HEK293T (cell line): ENCODE results near the gene NACC2.

Source experiments
- CTCF ChIA-PET: fragments of 350-600 bp; formaldehyde crosslinking; extraction: SDS; loops from one replicate; lab custom pipeline; 2021; ENCODE audit warnings: antibody characterized with exemption, inconsistent platforms; lab: Yijun Ruan, JAX
- POLR2A ChIA-PET: fragments of 350-600 bp; formaldehyde crosslinking; extraction: SDS; loops from one replicate; lab custom pipeline; 2020; ENCODE audit warnings: antibody characterized with exemption, inconsistent platforms; lab: Yijun Ruan, JAX
- DNase-seq: peaks from one replicate; pipeline ENCODE4 v3.0.0; 2012; ENCODE audit warnings: mixed read lengths; ENCODE audit errors: extremely low spot score
- ARNT ChIP-seq: fragments of 450-650 bp; IDR thresholded peaks from 2 replicates; pipeline ENCODE4 v1.6.1; 2017; ENCODE audit warnings: mild to moderate bottlenecking
- BHLHE40 ChIP-seq: fragments of 450-650 bp; IDR thresholded peaks from 2 replicates; pipeline ENCODE4 v1.6.1; 2016; ENCODE audit warnings: mild to moderate bottlenecking, moderate library complexity, borderline replicate concordance
- CTBP1 ChIP-seq: fragments of 450-650 bp; IDR thresholded peaks from 2 replicates; pipeline ENCODE4 v1.6.1; 2016; ENCODE audit warnings: borderline replicate concordance
- ELF4 ChIP-seq: fragments of 450-650 bp; IDR thresholded peaks from 2 replicates; pipeline ENCODE4 v1.6.1; 2017; ENCODE audit warnings: antibody characterized with exemption
- FOXA1 ChIP-seq: fragments of 450-650 bp; IDR thresholded peaks from 2 replicates; pipeline ENCODE4 v1.6.1; 2016; ENCODE audit warnings: mild to moderate bottlenecking
- FOXK2 ChIP-seq: fragments of 450-650 bp; IDR thresholded peaks from 2 replicates; pipeline ENCODE4 v1.6.1; 2016; ENCODE audit warnings: mild to moderate bottlenecking
- FOXM1 ChIP-seq: fragments of 450-650 bp; IDR thresholded peaks from 2 replicates; pipeline ENCODE4 v1.6.1; 2017; ENCODE audit warnings: mild to moderate bottlenecking, borderline replicate concordance
- HDGF ChIP-seq: fragments of 450-650 bp; IDR thresholded peaks from 2 replicates; pipeline ENCODE4 v1.6.1; 2017; ENCODE audit warnings: antibody characterized with exemption, borderline replicate concordance
- L3MBTL2 ChIP-seq: fragments of 450-650 bp; conservative IDR thresholded peaks from 2 replicates; pipeline ENCODE4 v1.6.1; 2016; ENCODE audit warnings: mild to moderate bottlenecking
- LEF1 ChIP-seq: fragments of 450-650 bp; IDR thresholded peaks from 2 replicates; pipeline ENCODE4 v1.6.1; 2017; ENCODE audit warnings: mild to moderate bottlenecking, borderline replicate concordance
- NFRKB ChIP-seq: fragments of 450-650 bp; IDR thresholded peaks from 2 replicates; pipeline ENCODE4 v1.6.1; 2016; ENCODE audit warnings: mild to moderate bottlenecking, moderate library complexity
- PKNOX1 ChIP-seq: fragments of 450-650 bp; IDR thresholded peaks from 2 replicates; pipeline ENCODE4 v1.6.1; 2016
- SP1 ChIP-seq: fragments of 450-650 bp; IDR thresholded peaks from 2 replicates; pipeline ENCODE4 v1.6.1; 2017
- SUZ12 ChIP-seq: fragments of 450-650 bp; IDR thresholded peaks from 2 replicates; pipeline ENCODE4 v1.6.1; 2016; ENCODE audit warnings: mild to moderate bottlenecking
- TARDBP ChIP-seq: fragments of 450-650 bp; IDR thresholded peaks from 2 replicates; pipeline ENCODE4 v1.6.1; 2016
- ZNF384 ChIP-seq: fragments of 450-650 bp; IDR thresholded peaks from 2 replicates; pipeline ENCODE4 v1.6.1; 2016

Gene NACC2

GRCh38 chr9:136079211-136079915, 15.7 kb downstream of the NACC2 start:
- TF ChIP-seq ARNT (no peak), L3MBTL2 (no peak), HDGF (no peak), ELF4 (no peak), NFRKB (no peak), TARDBP (no peak), SUZ12 (no peak), FOXK2 (no peak), PKNOX1 (no peak), LEF1 (no peak)
- DNase-seq = no peak
- CTCF ChIA-PET = interaction anchor here (1.3 kb wide), 1 partner anchor 11 kb away, joined by 4 read pairs; no protein-coding TSS in a partner anchor
- POLR2A ChIA-PET = interaction anchor here (1.4 kb wide), 1 partner anchor 16 kb away, joined by 3 read pairs; the partner anchor contains the start of gene NACC2

GRCh38 chr9:136078498-136079011, 16.5 kb downstream of the NACC2 start:
- no peak for TF ChIP-seq SUZ12
- no peak for TF ChIP-seq PKNOX1
- no peak for TF ChIP-seq ARNT
- no peak for DNase-seq
- POLR2A ChIA-PET = interaction anchor here (1.4 kb wide), 1 partner anchor 17 kb away, joined by 3 read pairs; the partner anchor contains the start of gene NACC2
- CTCF ChIA-PET = no interaction called here

- ChIA-PET POLR2A (no interaction called here), CTCF (no interaction called here)
- TF ChIP-seq NFRKB (no peak), FOXK2 (no peak), PKNOX1 (no peak), ARNT (no peak)
- no peak for DNase-seq
These were observed 17.1 kb downstream of the NACC2 start for GRCh38 chr9:136078024-136078423.

- ChIA-PET POLR2A (no interaction called here), CTCF (no interaction called here)
- TF ChIP-seq ZNF384 (no peak), ELF4 (no peak), FOXA1 (no peak), SP1 (no peak), SUZ12 (no peak), PKNOX1 (no peak), BHLHE40 (no peak), NFRKB (no peak), HDGF (no peak), CTBP1 (no peak)
- DNase-seq = no peak
These were observed 17.6 kb downstream of the NACC2 start for GRCh38 chr9:136077491-136077890.

GRCh38 chr9:136075881-136076678, 19.0 kb downstream of the NACC2 start:
- CTCF ChIA-PET = no interaction called here
- TF ChIP-seq ZNF384 (no peak), ARNT (no peak), HDGF (no peak), FOXM1 (no peak), LEF1 (no peak), NFRKB (no peak), L3MBTL2 (no peak), FOXK2 (no peak), PKNOX1 (no peak), FOXA1 (no peak), ELF4 (no peak), TARDBP (no peak), CTBP1 (no peak), BHLHE40 (no peak), SUZ12 (no peak), SP1 (no peak)
- no peak for DNase-seq
- POLR2A ChIA-PET = no interaction called here
